ENCODE data around the gene XKR7.

DNA sequence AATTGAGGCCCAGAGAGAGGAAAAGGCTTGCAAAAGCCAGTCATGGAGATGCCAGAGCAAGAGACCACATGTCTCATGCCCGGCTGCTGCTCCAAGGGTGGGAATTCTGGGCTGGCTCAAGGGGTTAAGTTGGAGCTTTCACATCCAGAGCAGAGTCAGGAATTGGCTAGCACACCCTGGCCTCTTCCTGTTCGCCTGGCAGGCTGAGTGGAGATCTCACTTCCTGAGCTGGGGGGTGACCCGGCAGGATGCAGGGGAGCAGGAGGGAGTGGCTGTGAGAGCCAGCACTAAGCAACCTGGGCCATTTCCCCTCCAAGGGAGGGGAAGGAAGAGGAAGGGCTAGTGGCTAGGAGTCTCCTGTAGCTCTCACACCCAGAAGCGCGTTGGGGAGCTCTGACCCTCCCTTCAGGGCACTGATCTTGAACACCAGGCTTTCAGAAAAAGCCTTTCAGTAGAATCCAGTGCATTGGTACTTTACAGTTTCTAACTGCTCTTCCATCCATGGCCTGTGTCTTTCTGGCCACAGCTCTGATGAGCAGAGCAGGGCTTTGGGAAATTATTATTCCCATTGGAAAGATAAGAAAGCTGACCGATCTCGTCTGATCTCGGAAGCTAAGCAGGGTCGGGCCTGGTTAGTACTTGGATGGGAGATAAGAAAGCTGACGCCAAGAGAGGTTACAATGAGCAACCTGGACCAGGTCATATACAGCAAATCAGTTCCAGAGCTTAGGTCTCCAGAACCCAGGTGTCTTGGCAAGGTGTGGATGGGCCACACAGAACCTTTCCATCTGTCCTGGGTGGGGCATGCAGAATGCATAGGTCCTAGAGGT, 40.1 kb downstream of the XKR7 start:
- no peak for TF ChIP-seq CTCF (IDR thresholded peaks at IDR 0.05)
- TF ChIP-seq EP300 (IDR thresholded peaks at IDR 0.05) = no peak
- no peak for TF ChIP-seq POLR2A (IDR thresholded peaks at IDR 0.05)
- no peak for TF ChIP-seq POLR2AphosphoS5 (IDR thresholded peaks at IDR 0.05)
